Fibroblast of lung (primary cell): Measurements from ENCODE around the gene LRMDA. TPM values are rescaled to one million over a fixed set of nuclear protein-coding genes. Genes with fewer than 3 reads are reported as not detected.

Source experiments
- DNase-seq, 2 donors: peaks; one replicate each; pipeline versions ENCODE4 v3.0.0 to v3.0.0-alpha.2; 2010; ENCODE audit warnings: low read depth in 2 of 2
- H2AFZ ChIP-seq: 2 replicates; pipeline ENCODE4 v1.5.1; 2012; ENCODE audit warnings: low read length, control low read depth, inconsistent platforms
- H3K27ac ChIP-seq: 2 replicates; pipeline ENCODE4 v1.5.1; 2011; ENCODE audit warnings: low read length, control low read depth; ENCODE audit not compliant: insufficient read depth
- H3K27me3 ChIP-seq: 2 replicates; pipeline ENCODE4 v1.5.1; 2011; ENCODE audit warnings: mild to moderate bottlenecking, low read length; ENCODE audit not compliant: control insufficient read depth, insufficient read depth
- H3K36me3 ChIP-seq: 2 replicates; pipeline ENCODE4 v1.5.1; 2011; ENCODE audit warnings: low read length; ENCODE audit not compliant: control insufficient read depth, insufficient read depth
- H3K4me1 ChIP-seq: 2 replicates; pipeline ENCODE4 v1.5.1; 2011; ENCODE audit warnings: low read length; ENCODE audit not compliant: control insufficient read depth, insufficient read depth; ENCODE audit errors: extremely low read depth
- H3K4me2 ChIP-seq: 2 replicates; pipeline ENCODE4 v1.5.1; 2011; ENCODE audit warnings: low read length, control low read depth; ENCODE audit not compliant: insufficient read depth; ENCODE audit errors: extremely low read depth
- H3K4me3 ChIP-seq, 4 experiments: fragments of 200-600 bp in 1 of 4; sonication (generic) in 1 of 4; replicated peaks in 1 of 4; 2 replicates each; pipeline ENCODE4 v1.5.1; 2011 to 2016; ENCODE audit warnings: low read length in 4 of 4, low read depth in 3 of 4, mild to moderate bottlenecking in 3 of 4, control low read depth in 2 of 4, inconsistent platforms in 1 of 4, mixed read lengths in 1 of 4; ENCODE audit not compliant: insufficient read depth in 1 of 4; ENCODE audit errors: control extremely low read depth in 1 of 4
- H3K79me2 ChIP-seq: 2 replicates; pipeline ENCODE4 v1.5.1; 2012; ENCODE audit warnings: mild to moderate bottlenecking, low read length, inconsistent platforms; ENCODE audit not compliant: control insufficient read depth, insufficient read depth
- H3K9ac ChIP-seq: 2 replicates; pipeline ENCODE4 v1.5.1; 2011; ENCODE audit warnings: mild to moderate bottlenecking, low read length, control low read depth; ENCODE audit not compliant: insufficient read depth
- H3K9me3 ChIP-seq: 2 replicates; pipeline ENCODE4 v1.5.1; 2012; ENCODE audit warnings: low read depth, low read length; ENCODE audit not compliant: control insufficient read depth, insufficient read depth
- H4K20me1 ChIP-seq: 2 replicates; pipeline ENCODE4 v1.5.1; 2011; ENCODE audit warnings: low read length; ENCODE audit not compliant: control insufficient read depth, insufficient read depth; ENCODE audit errors: extremely low read depth
- EZH2 ChIP-seq: IDR thresholded peaks from 2 replicates; pipeline ENCODE4 v1.5.1; 2012; ENCODE audit warnings: low read length, control low read depth, mild to moderate bottlenecking; ENCODE audit errors: missing control alignments
- polyA plus RNA-seq, 2 donors: library from polyadenylated mRNA; depleted of rRNA in 1 of 2; stranded (reverse) in 1 of 2; unstranded in 1 of 2; fragments of >200 nt; gene quantifications; 2 replicates each; pipeline ENCODE4 v1.2.1, GENCODE V29; 2011 to 2012; ENCODE audit warnings: missing spikeins in 1 of 2
- total RNA-seq: library from RNA; depleted of rRNA; stranded (reverse); fragments of >200 nt; gene quantifications from 2 replicates; pipeline ENCODE4 v1.2.1, GENCODE V29; 2014
- TF ChIP-seq, protein P1 (sequence below), 2 donors: IDR thresholded peaks in 1 of 2; conservative IDR thresholded peaks in 1 of 2; 1 replicate in 1 of 2; 2 replicates in 1 of 2; pipeline ENCODE4 v1.5.1; 2011 to 2012; ENCODE audit warnings: low read length in 2 of 2, control low read depth in 1 of 2, inconsistent platforms in 1 of 2, low read depth in 1 of 2, mild to moderate bottlenecking in 1 of 2

Gene LRMDA
- total and polyA plus RNA-seq, 2 donors (not counting 1 experiment from before 2014, with no cell fraction given): 1.7 to 2.0 TPM

DNA sequence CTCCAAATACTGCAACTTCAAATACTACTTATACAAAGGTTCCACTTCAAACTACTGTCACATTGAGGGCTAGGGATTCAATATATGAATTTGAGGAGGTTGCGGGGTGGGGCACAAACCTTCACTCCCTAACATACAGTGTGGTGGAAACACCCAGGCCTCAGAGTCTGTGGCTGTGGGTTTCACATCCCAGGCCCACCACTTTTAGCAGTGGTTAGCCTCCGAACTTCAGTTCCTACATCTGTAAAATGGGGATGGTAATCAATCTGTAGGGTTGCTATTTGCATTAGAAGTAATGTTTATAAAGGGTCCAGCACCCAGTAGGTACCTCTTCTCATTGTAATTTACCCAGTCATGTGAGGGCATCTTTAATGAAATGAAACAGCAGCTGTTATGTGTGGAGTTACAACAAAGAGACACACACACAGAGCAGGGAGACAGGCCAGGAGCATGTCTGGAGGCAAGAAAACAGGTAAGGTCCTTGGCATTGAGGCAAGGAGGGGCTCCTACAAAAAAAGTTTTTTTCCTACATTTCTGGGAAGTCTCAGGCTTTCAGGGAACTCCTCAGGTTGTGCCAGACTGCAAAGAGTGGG lies 570.9 kb downstream of the LRMDA start:
- Histone ChIP-seq H2AFZ (no peak overlapping the region), H3K4me1 (no peaks in the 10 kb centered on the region), H3K36me3 (no peaks in the 10 kb centered on the region), H3K4me2 (no peak overlapping the region), H3K79me2 (no peaks in the 10 kb centered on the region), H3K9ac (no peak overlapping the region), H3K9me3 (no peaks in the 10 kb centered on the region), H3K27ac (no peak overlapping the region), H4K20me1 (no peaks in the 10 kb centered on the region), H3K27me3 (peaks cover 7% of the 10 kb centered on the region), H3K4me3 (no peak overlapping the region)
- TF ChIP-seq, protein P1, sequence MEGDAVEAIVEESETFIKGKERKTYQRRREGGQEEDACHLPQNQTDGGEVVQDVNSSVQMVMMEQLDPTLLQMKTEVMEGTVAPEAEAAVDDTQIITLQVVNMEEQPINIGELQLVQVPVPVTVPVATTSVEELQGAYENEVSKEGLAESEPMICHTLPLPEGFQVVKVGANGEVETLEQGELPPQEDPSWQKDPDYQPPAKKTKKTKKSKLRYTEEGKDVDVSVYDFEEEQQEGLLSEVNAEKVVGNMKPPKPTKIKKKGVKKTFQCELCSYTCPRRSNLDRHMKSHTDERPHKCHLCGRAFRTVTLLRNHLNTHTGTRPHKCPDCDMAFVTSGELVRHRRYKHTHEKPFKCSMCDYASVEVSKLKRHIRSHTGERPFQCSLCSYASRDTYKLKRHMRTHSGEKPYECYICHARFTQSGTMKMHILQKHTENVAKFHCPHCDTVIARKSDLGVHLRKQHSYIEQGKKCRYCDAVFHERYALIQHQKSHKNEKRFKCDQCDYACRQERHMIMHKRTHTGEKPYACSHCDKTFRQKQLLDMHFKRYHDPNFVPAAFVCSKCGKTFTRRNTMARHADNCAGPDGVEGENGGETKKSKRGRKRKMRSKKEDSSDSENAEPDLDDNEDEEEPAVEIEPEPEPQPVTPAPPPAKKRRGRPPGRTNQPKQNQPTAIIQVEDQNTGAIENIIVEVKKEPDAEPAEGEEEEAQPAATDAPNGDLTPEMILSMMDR (conservative IDR thresholded peaks at IDR 0.05 in 1 of 2, IDR thresholded peaks at IDR 0.05 in 1 of 2; ENCODE audit: low read depth in 1 of 2, low read length in 2 of 2): no peak
- TF ChIP-seq EZH2: no peak
- DNase-seq: no peak

DNA sequence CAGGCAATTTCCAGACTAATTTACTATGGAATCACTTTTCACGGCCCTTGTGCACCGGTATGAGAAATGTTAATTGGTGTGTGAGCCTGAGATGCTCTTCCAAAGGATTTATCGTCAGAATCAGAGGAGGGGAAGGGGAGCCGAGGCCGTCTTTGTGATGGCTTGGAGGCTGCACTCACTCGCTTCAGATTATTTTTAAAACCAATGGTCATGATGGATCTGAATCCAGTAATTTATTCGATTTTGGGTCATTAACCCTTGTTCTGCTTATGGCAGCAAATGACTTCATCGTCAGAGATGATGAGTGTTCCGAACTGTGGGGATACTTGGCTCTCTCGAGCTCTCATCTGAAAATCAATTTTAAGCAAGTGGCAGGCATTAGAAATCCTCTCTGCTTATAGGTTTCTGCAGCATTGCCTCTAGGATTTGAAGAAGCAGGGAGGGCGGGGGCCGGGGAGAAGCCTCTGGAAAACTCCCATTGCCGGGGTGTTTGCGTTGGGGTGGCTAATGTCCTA lies 576.3 kb downstream of the LRMDA start:
- no peak for DNase-seq
- Histone ChIP-seq H3K9ac (no peak overlapping the region), H4K20me1 (no peaks in the 10 kb centered on the region), H3K4me3 (no peak overlapping the region), H3K4me1 (no peaks in the 10 kb centered on the region), H3K79me2 (no peaks in the 10 kb centered on the region), H3K9me3 (no peaks in the 10 kb centered on the region), H3K27ac (no peak overlapping the region), H3K4me2 (no peak overlapping the region), H3K27me3 (no peaks in the 10 kb centered on the region), H3K36me3 (no peaks in the 10 kb centered on the region), H2AFZ (no peak overlapping the region)
- TF ChIP-seq, protein P1 (conservative IDR thresholded peaks at IDR 0.05 in 1 of 2, IDR thresholded peaks at IDR 0.05 in 1 of 2; ENCODE audit: low read depth in 1 of 2, low read length in 2 of 2): no peak
- TF ChIP-seq EZH2: no peak

DNA sequence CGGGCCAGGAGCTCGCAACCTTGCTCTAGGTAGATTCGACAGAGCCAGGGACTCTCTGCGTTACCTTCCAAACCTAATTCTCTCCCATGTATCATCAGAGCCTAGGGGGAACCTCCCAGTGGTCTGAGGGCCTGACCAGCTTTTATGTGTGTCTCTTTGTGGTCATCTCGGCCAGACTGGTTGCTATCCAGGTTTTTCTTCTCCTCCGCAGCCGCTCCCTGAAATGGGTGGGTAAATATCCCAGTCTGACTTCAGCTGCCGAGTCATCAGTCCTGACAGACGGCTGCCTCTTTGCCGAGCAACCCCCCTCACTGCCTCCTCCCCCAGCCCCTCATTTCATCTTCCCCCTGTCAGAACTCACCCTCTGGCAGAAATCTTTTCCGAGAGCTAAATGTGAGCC lies 578.1 kb downstream of the LRMDA start:
- Histone ChIP-seq H3K4me3 (no peak overlapping the region), H3K9me3 (no peaks in the 10 kb centered on the region), H3K36me3 (no peaks in the 10 kb centered on the region), H3K9ac (no peak overlapping the region), H3K27ac (no peak overlapping the region), H3K4me2 (no peak overlapping the region), H3K27me3 (no peaks in the 10 kb centered on the region), H4K20me1 (no peaks in the 10 kb centered on the region), H3K4me1 (no peaks in the 10 kb centered on the region), H3K79me2 (no peaks in the 10 kb centered on the region), H2AFZ (no peak overlapping the region)
- TF ChIP-seq, protein P1 (conservative IDR thresholded peaks at IDR 0.05 in 1 of 2, IDR thresholded peaks at IDR 0.05 in 1 of 2; ENCODE audit: low read depth in 1 of 2, low read length in 2 of 2): no peak
- no peak for TF ChIP-seq EZH2
- DNase-seq: no peak
